ENCODE data around the gene SYT6.

Gene SYT6

GRCh38 chr1:114082304-114082630 lies 71.4 kb downstream of the SYT6 start:
- Histone ChIP-seq H4K20me1 (ENCODE audit: low read depth, low read length) (no peaks in the 10 kb centered on the region), H3K9me3 (ENCODE audit: insufficient read depth, low read length) (no peaks in the 10 kb centered on the region), H3K27me3 (ENCODE audit: low read length) (no peaks in the 10 kb centered on the region), H3K36me3 (ENCODE audit: low read length) (no peaks in the 10 kb centered on the region), H3K4me3 (ENCODE audit: insufficient read depth, low read length, poor library complexity, severe bottlenecking) (no peak overlapping the region), H3K4me2 (ENCODE audit: low read depth, low read length, poor library complexity, severe bottlenecking) (no peak overlapping the region), H3K9ac (ENCODE audit: low read length) (no peak overlapping the region), H3F3A (ENCODE audit: insufficient read depth) (no peaks in the 10 kb centered on the region), H3K27ac (ENCODE audit: low read depth, low read length) (no peak overlapping the region), H2AFZ (ENCODE audit: low read depth, low read length, severe bottlenecking) (no peak overlapping the region), H3K9me2 (replicated peaks; ENCODE audit: insufficient read depth, low read length) (no peaks in the 10 kb centered on the region), H3K79me2 (ENCODE audit: insufficient read depth, low read length) (no peaks in the 10 kb centered on the region)
- TF ChIP-seq EZH2phosphoT487 (conservative IDR thresholded peaks at IDR 0.05; ENCODE audit: low read length) (no peak), CTCF (IDR thresholded peaks at IDR 0.05; ENCODE audit: insufficient read depth, low read length, poor library complexity, severe bottlenecking) (no peak)

- Histone ChIP-seq H3K36me3 (ENCODE audit: low read length) (no peaks in the 10 kb centered on the region), H3K79me2 (ENCODE audit: insufficient read depth, low read length) (no peaks in the 10 kb centered on the region), H3K9me2 (replicated peaks; ENCODE audit: insufficient read depth, low read length) (no peaks in the 10 kb centered on the region), H4K20me1 (ENCODE audit: low read depth, low read length) (no peaks in the 10 kb centered on the region), H3K4me2 (ENCODE audit: low read depth, low read length, poor library complexity, severe bottlenecking) (no peak overlapping the region), H3K27me3 (ENCODE audit: low read length) (no peaks in the 10 kb centered on the region), H3K27ac (ENCODE audit: low read depth, low read length) (no peak overlapping the region), H2AFZ (ENCODE audit: low read depth, low read length, severe bottlenecking) (no peak overlapping the region), H3K9me3 (ENCODE audit: insufficient read depth, low read length) (no peaks in the 10 kb centered on the region), H3F3A (ENCODE audit: insufficient read depth) (no peaks in the 10 kb centered on the region), H3K9ac (ENCODE audit: low read length) (no peak overlapping the region), H3K4me3 (ENCODE audit: insufficient read depth, low read length, poor library complexity, severe bottlenecking) (no peak overlapping the region)
- no peak for TF ChIP-seq CTCF (IDR thresholded peaks at IDR 0.05; ENCODE audit: insufficient read depth, low read length, poor library complexity, severe bottlenecking)
- TF ChIP-seq EZH2phosphoT487 (conservative IDR thresholded peaks at IDR 0.05; ENCODE audit: low read length), result no peak
Observed at GRCh38 chr1:114081437-114082303, 72.0 kb downstream of the SYT6 start.

GRCh38 chr1:114080511-114081436 lies 72.9 kb downstream of the SYT6 start:
- Histone ChIP-seq H3K9ac (ENCODE audit: low read length) (no peak overlapping the region), H4K20me1 (ENCODE audit: low read depth, low read length) (no peaks in the 10 kb centered on the region), H2AFZ (ENCODE audit: low read depth, low read length, severe bottlenecking) (no peak overlapping the region), H3K9me3 (ENCODE audit: insufficient read depth, low read length) (no peaks in the 10 kb centered on the region), H3K4me3 (ENCODE audit: insufficient read depth, low read length, poor library complexity, severe bottlenecking) (no peak overlapping the region), H3K27ac (ENCODE audit: low read depth, low read length) (no peak overlapping the region), H3F3A (ENCODE audit: insufficient read depth) (no peaks in the 10 kb centered on the region), H3K4me2 (ENCODE audit: low read depth, low read length, poor library complexity, severe bottlenecking) (no peak overlapping the region), H3K27me3 (ENCODE audit: low read length) (no peaks in the 10 kb centered on the region), H3K9me2 (replicated peaks; ENCODE audit: insufficient read depth, low read length) (no peaks in the 10 kb centered on the region), H3K79me2 (ENCODE audit: insufficient read depth, low read length) (no peaks in the 10 kb centered on the region), H3K36me3 (ENCODE audit: low read length) (no peaks in the 10 kb centered on the region)
- TF ChIP-seq EZH2phosphoT487 (conservative IDR thresholded peaks at IDR 0.05; ENCODE audit: low read length) (no peak), CTCF (IDR thresholded peaks at IDR 0.05; ENCODE audit: insufficient read depth, low read length, poor library complexity, severe bottlenecking) (no peak)

Measured in SU-DHL-6 (cell line).